PFSK-1 (cell line): ENCODE measurements around the gene FTCDNL1.

Source experiments
- POLR2AphosphoS5 ChIP-seq: IDR thresholded peaks from 2 replicates; pipeline ENCODE4 v1.6.1; 2012; ENCODE audit warnings: low read depth, mild to moderate bottlenecking, control low read depth, low read length, moderate library complexity
- SIN3A ChIP-seq: IDR thresholded peaks from 2 replicates; pipeline ENCODE4 v1.6.1; 2012; ENCODE audit warnings: mild to moderate bottlenecking, low read length, moderate library complexity, borderline replicate concordance; ENCODE audit not compliant: insufficient read depth
- TAF1 ChIP-seq: IDR thresholded peaks from 2 replicates; pipeline ENCODE4 v1.6.1; 2012; ENCODE audit warnings: low read length, control low read depth, borderline replicate concordance; ENCODE audit not compliant: insufficient read depth

DNA sequence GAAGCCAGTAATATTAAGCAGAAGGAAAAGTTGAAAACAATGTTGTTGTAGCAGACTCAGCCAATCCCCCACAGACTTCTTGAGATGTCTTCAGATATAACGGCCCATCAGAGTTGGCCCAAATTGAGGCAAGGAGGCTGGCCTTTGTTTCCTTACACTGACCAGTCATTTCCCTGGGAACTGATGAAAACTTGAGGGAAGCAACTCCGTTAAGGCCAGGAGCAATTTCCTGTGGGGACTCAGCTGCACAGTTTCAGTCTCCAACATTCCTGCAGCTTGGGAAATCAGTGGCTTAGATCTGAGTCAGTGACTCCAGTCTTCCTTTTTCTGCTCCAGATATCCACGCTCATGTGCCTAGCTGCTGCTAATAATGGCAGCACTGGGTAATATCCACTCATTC, 75.7 kb downstream of the FTCDNL1 start:
- TF ChIP-seq TAF1, result no peak
- no peak for TF ChIP-seq POLR2AphosphoS5
- no peak for TF ChIP-seq SIN3A
